Ramos (cell line): Measurements from ENCODE around the gene SARDH.

ENCODE experiments used
- in situ Hi-C: fragments of 300-500 bp; cut with MboI; formaldehyde crosslinking; loops from one replicate; pipeline ENCODE4 v1.14.3; 2022; ENCODE audit warnings: low sequenced_read_pairs; ENCODE audit not compliant: unreplicated experiment

Gene SARDH

GRCh38 chr9:133707065-133707762 lies 30.9 kb downstream of the SARDH start:
- in situ Hi-C loops = loop anchor here (5.0 kb wide), 1 partner anchor 120 kb away; no protein-coding TSS in a partner anchor

- in situ Hi-C loops = loop anchor here (5.0 kb wide), 1 partner anchor 119 kb away; no protein-coding TSS in a partner anchor
Measured at GRCh38 chr9:133706307-133707050, 31.7 kb downstream of the SARDH start.

- in situ Hi-C loops = loop anchor here (5.0 kb wide), 1 partner anchor 118 kb away; no protein-coding TSS in a partner anchor
Measured at GRCh38 chr9:133705576-133705975, 32.6 kb downstream of the SARDH start.

- in situ Hi-C loops = loop anchor here (5.0 kb wide), 1 partner anchor 117 kb away; no protein-coding TSS in a partner anchor
Measured at GRCh38 chr9:133704711-133705181, 33.4 kb downstream of the SARDH start.

- in situ Hi-C loops = no loop called here
Measured at GRCh38 chr9:133703591-133704399, 34.4 kb downstream of the SARDH start.

GRCh38 chr9:133702798-133703590 lies 35.2 kb downstream of the SARDH start:
- in situ Hi-C loops = no loop called here

GRCh38 chr9:133701981-133702797 lies 36.0 kb downstream of the SARDH start:
- in situ Hi-C loops = no loop called here

- in situ Hi-C loops = no loop called here
Measured at GRCh38 chr9:133701321-133701980, 36.7 kb downstream of the SARDH start.

- in situ Hi-C loops = no loop called here
Measured at GRCh38 chr9:133700819-133701320, 37.3 kb downstream of the SARDH start.

- in situ Hi-C loops = no loop called here
Measured at GRCh38 chr9:133699546-133699945, 38.6 kb downstream of the SARDH start.

GRCh38 chr9:133696071-133696472 lies 42.1 kb downstream of the SARDH start:
- in situ Hi-C loops = no loop called here

GRCh38 chr9:133694686-133695085 lies 43.5 kb downstream of the SARDH start:
- in situ Hi-C loops = no loop called here

- in situ Hi-C loops = no loop called here
Measured at GRCh38 chr9:133693703-133694529, 44.2 kb downstream of the SARDH start.

- in situ Hi-C loops = no loop called here
Measured at GRCh38 chr9:133693116-133693515, 45.0 kb downstream of the SARDH start.

- in situ Hi-C loops = no loop called here
Measured at GRCh38 chr9:133692364-133692985, 45.7 kb downstream of the SARDH start.

- in situ Hi-C loops = no loop called here
Measured at GRCh38 chr9:133691626-133692363, 46.4 kb downstream of the SARDH start.
